Left lobe of liver (tissue), 2 donors: ENCODE measurements around the gene PREX1. TPM values are rescaled to one million over a fixed set of nuclear protein-coding genes. Genes with fewer than 3 reads are reported as not detected.
A peak's percentile ranks its signal among the peaks of the same experiment; 100 is the strongest.

Experiments used
- ATAC-seq: fragments of 200-7000 bp; cut with Tn5 transposase; one replicate; pipeline ENCODE4 v1.9.1; 2020; ENCODE audit warnings: mild to moderate bottlenecking, moderate library complexity
- DNase-seq: peaks from one replicate; pipeline ENCODE4 v3.0.0-alpha.2; 2020; ENCODE audit warnings: low spot score
- total RNA-seq: library from RNA; stranded (reverse); gene quantifications from one replicate; pipeline ENCODE4 v1.2.1, GENCODE V29; 2021
- donor health status: DM: no; HTN: no; CAD: no; lungs with moderate emphysema.
- donor health status: DM: no; HTN: yes; CAD: no.

PREX1 gene
- total RNA-seq, 1 donor from 2014 or later = 5.8 TPM

DNA sequence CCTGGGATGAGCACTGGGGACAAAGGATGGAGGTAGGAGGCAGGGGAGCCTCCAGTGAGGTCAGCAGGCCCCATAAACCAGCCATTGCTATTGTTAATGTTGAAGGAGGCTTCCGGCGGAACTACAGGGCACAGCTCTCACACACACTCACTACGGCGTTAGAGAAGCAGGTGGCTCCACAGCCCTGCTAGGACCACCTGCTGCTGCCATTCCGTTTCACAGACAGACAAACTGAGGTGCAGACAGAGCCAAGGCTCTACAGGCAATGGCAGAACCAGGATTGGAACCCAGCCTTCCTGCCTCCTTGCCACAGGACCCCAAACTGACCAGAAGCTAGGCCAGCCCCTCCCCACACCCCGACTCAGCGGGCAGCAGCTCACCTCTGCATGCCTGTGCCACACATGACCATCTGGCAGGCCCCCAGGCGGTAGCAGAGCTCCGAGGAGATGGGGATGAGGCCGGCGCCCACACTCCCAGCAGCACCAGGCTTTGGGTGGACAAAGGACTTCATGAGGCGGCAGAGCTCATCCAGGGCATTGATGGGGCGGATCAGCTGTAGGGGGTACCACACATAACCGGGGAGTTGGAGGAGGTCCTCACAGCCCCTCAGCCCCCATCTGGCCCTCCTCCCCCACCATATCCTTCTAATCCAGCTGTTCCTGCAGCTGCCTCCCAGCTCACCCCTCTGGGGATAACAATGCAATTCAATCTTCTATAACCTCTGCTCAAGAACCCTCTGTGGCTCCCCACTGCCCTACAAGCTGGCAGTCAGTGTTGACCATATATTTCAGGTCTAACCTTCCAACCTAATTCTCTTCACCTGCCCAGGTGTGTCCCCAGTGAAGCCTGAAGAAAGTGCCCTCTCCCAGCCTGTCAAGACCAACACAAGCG, 198.5 kb downstream of the PREX1 start:
- no peak for DNase-seq
- no peak for ATAC-seq

DNA sequence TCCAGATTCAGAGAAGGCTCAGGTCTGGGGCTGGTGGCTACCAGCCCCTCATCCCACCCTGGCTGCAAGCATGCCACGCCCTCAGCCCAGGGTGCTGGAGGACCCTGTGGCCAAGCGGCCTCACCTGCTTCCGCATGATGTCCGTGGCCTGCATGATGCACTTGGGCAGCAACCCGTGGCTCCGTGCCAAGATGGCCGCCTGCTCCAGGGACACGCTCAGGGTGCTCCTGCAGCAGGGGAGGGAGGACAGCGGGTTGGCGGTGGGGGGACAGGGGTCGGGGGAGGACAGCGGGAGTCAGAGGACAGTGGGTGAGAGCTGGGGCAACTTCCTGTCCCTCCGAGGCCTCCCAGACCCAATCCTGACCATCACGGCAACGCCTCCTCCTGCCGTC, 200.1 kb downstream of the PREX1 start:
- no peak for ATAC-seq

GRCh38 chr20:48626938-48627736, 200.7 kb downstream of the PREX1 start:
- no peak for ATAC-seq
- no peak for DNase-seq

More for the DNA sequence above, 200.1 kb downstream of the PREX1 start:
- DNase-seq = no peak

- ATAC-seq = peak; percentile 31
- DNase-seq = no peak
These were observed 201.4 kb downstream of the PREX1 start for GRCh38 chr20:48626226-48626937.

DNA sequence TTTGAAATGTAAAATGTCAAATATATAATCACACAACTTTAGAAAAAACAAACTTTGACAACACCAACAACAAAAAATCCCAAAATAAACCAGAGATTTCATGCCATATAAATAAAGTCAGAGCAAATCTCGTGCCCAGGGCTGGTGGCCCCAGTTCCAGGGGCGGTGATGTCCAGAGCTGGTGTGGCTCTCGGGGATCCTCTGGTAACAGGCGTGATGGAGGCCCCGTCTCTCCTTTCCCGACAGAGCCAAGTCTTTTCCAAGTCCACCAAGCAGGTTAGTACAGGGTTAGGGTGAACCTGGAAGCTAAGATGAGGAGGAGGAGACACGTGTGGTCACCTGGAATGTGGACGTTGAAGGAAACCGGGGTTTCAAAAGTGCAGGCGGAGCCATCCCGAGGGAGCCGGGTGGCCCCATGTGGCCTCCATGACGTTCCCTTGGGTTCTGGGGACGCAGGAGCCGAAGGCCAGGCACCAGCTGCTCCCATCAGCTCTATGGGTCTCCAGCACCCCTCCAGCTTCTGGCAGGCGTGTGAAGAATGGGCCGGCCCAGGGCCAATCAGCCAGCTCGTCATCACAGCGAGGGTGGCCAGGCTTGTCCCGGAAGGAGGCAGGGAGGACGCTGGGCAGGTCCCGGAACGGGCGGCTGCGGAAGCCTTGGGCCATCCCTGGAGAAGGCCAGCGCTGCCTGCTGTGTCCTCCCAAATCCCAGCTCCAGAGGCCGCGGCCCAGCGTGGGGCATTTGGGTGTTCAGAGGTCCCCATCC, 202.5 kb downstream of the PREX1 start:
- DNase-seq = no peak
- no peak for ATAC-seq

DNA sequence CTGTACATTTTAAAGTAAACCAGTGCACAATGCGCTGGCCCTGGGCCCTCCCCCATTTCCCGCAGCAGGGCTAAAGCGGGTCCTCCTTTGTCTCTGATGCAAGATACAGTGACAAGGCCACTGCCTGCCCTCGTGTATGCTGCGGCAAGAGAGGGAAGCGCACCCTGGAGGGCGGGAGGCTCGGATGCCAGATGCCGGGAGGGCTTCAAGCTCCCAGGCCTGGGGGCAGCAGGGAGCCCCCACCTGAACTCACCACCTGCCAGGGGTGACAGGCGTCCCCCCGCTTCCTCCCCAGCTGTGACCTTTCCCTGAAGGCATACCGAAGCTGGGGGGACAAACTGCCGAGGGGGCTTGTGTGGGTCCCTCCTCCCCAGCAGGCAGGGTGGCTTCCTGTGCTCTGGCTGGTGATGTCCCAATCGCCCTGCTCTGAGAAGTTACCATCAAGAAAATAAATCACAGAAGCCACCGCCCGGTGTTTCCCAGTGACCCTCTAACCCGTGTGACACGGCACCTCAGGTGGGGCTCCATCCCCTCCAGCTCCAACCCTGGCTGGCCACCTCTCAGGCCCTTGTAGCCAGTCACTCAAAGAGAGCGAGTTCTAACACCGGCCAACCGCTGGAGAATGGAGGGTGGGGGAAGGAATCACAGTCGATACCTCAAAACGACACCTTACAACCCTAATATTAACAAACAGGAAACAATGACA, 203.3 kb downstream of the PREX1 start:
- ATAC-seq (no peak), DNase-seq (no peak)

- ATAC-seq (no peak), DNase-seq (no peak)
These were observed 203.9 kb downstream of the PREX1 start for GRCh38 chr20:48623906-48624265.

GRCh38 chr20:48623176-48623905, 204.5 kb downstream of the PREX1 start:
- DNase-seq (no peak), ATAC-seq (no peak)

GRCh38 chr20:48622421-48622820, 205.4 kb downstream of the PREX1 start:
- ATAC-seq (no peak), DNase-seq (no peak)

DNA sequence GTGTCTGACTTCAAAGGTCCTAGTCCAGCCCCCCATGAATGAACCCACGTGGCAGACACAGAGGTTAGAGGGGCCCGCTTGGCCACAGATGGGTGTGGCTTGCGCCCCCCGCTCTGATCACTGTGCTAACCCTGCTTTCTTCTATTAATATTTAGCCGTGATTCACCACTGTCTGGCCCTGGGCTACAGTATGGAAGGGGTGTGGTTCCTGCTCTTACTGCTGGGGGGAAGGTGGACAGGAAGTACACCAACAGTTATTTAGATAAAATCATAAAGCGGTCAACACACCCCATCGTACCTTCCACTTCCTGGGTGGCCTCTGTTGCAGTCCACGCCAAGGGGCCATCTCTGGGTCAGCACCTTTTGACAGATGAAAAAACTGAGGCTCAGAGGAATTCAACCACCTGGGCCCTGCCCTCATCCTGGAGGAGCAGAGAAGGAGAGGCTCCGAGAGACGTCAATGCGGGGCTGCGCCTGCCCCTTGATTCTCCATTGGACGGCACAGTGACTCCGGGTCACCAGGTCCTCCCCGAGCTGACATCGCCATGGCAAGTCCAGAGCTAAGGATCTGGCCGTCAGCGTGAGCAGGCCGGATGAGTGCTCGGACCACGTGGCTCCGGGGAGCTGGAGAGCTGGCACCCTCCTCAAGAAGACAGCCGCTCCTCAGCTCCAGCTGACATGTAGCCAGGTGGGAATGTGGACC, 206.3 kb downstream of the PREX1 start:
- no peak for DNase-seq
- no peak for ATAC-seq

- DNase-seq (peak; percentile 94), ATAC-seq (peak; percentile 96)
These were observed 207.1 kb downstream of the PREX1 start for GRCh38 chr20:48620507-48621375.

DNA sequence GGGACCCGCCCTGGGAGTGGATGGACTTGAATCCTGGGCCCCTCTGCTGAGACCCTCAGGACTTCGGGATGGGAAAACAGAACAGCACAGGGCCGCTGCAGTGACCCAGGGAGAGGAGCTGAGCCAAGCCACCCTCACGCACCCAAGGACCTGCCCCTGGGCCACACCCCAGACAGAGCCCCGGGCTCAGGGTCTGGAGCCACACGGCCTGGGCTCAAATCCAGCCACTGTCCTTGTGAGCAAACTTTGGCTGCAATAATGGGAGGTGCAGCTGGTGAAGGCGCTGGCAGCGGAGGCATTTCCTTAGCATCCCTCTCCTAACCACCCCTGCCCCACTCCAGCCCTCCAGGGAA, 207.7 kb downstream of the PREX1 start:
- no peak for DNase-seq

GRCh38 chr20:48619126-48620101, 208.4 kb downstream of the PREX1 start:
- DNase-seq = no peak
- no peak for ATAC-seq

More for the DNA sequence above, 207.7 kb downstream of the PREX1 start:
- ATAC-seq = peak; percentile 1

GRCh38 chr20:48618631-48619030, 209.2 kb downstream of the PREX1 start:
- ATAC-seq = no peak

DNA sequence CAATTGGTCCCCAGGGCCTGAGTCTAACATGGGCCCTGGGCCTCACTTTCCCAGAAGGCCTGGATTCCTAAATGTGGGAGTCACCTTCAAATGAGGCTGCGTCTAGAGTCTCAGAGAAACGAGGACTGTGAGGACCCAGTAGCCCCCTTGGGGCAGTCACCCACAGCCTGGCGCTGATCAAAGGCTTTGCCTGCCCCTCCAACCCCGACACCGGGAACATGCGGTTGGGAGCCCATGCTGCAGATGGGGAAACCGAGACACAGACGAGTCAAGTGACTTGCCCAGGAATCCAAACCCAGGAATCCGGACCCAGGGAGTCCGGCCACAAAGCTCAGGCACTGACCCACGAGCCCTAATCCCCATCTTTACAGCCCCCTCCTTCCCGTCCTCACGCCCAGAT, 209.7 kb downstream of the PREX1 start:
- no peak for DNase-seq

More at GRCh38 chr20:48618631-48619030, 209.2 kb downstream of the PREX1 start:
- no peak for DNase-seq

DNA sequence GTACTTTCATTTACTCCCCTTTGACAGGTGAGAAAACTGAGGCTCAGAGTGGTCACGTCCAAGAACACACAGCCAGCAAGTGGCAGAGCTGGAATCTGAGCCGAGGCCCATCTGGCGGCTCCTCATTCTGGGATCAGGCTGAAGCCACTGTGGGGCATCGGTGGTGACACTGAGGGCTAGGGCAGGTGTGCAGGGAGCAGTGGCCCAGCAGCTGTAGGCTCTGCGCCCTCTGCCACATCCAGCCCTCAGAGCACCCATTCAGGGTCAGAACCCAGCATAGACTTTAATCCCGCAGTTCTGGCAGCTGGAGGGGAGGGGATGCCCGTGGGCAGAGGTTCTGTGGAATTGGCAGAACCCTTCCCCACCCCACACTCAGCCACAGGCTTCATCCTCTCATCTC, 210.3 kb downstream of the PREX1 start:
- DNase-seq = no peak
- ATAC-seq = no peak

More for the DNA sequence above, 209.7 kb downstream of the PREX1 start:
- no peak for ATAC-seq
